ENCODE results near the gene KDF1.

DNA sequence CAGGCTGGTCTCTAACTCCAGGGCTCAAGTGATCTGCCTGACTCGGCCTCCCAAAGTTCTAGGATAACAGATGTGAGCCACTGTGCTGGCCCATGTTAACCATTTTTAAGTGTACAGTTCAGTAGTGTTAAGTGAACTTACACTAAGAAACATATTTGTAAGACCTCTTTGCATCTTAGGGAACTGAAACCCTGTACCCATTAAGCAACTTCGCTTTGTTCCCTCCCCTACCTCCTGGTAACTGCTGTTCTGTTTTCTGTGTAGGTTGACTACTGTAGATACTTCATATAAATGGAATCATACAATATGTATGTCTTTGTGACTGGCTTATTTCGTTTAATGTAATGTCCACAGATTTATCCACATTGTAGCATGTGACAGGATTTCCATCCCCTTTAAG, 27.7 kb downstream of the KDF1 start:
- TF ChIP-seq, protein P1, sequence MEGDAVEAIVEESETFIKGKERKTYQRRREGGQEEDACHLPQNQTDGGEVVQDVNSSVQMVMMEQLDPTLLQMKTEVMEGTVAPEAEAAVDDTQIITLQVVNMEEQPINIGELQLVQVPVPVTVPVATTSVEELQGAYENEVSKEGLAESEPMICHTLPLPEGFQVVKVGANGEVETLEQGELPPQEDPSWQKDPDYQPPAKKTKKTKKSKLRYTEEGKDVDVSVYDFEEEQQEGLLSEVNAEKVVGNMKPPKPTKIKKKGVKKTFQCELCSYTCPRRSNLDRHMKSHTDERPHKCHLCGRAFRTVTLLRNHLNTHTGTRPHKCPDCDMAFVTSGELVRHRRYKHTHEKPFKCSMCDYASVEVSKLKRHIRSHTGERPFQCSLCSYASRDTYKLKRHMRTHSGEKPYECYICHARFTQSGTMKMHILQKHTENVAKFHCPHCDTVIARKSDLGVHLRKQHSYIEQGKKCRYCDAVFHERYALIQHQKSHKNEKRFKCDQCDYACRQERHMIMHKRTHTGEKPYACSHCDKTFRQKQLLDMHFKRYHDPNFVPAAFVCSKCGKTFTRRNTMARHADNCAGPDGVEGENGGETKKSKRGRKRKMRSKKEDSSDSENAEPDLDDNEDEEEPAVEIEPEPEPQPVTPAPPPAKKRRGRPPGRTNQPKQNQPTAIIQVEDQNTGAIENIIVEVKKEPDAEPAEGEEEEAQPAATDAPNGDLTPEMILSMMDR (IDR thresholded peaks at IDR 0.05): no peak
- no peak for TF ChIP-seq POLR2A (IDR thresholded peaks at IDR 0.05)

Data from stomach (tissue), 4 donors.